HepG2 (cell line): ENCODE results near the gene DOCK4. TPM values are rescaled to one million over a fixed set of nuclear protein-coding genes. Genes with fewer than 3 reads are reported as not detected.

Experiments
- ATAC-seq: fragments of 200-7000 bp; cut with Tn5 transposase; 3 replicates; pipeline ENCODE4 v1.9.1; 2020; ENCODE audit warnings: mild to moderate bottlenecking, moderate library complexity
- BruUV-seq: library from RNA; stranded (reverse); fragments of 400-500 nt; replicated peaks from 2 replicates; lab custom pipeline; 2021; lab: Mats Ljungman, UMichigan
- CTCF ChIA-PET: fragments of 300-600 bp; formaldehyde crosslinking; extraction: SDS; loops from one replicate; lab custom pipeline; 2021; ENCODE audit warnings: low total read pairs, inconsistent platforms, low intra/inter-chr PET ratio; lab: Yijun Ruan, JAX
- POLR2A ChIA-PET: fragments of 350-600 bp; sonication (Branson Sonifier 250); formaldehyde crosslinking; loops from one replicate; lab custom pipeline; 2020; ENCODE audit warnings: antibody characterized with exemption, inconsistent platforms; lab: Yijun Ruan, JAX
- DNase-seq: peaks from one replicate; pipeline ENCODE4 v3.0.0-alpha.2; 2015; ENCODE audit warnings: low spot score
- FAIRE-seq: peaks from 3 replicates; lab custom pipeline; 2011; peaks lifted over from hg19 to GRCh38; lab: Jason Lieb, UNC
- H2AFZ ChIP-seq: one replicate; pipeline ENCODE4 v1.6.1; 2011; ENCODE audit warnings: low read length, inconsistent platforms
- H3K27ac ChIP-seq: fragments of 300-600 bp; 3 replicates; pipeline ENCODE4 v1.8.0; 2011; ENCODE audit warnings: mixed run types, mild to moderate bottlenecking, mixed read lengths, low read length, inconsistent platforms; ENCODE audit not compliant: insufficient read depth; ENCODE audit errors: extremely low read length
- H3K27me3 ChIP-seq, 2 experiments: fragments of 200-600 bp in 1 of 2; 2 replicates in 1 of 2; 3 replicates in 1 of 2; pipeline versions ENCODE4 v1.6.0 to v1.8.0; 2011; ENCODE audit warnings: low read length in 2 of 2, mild to moderate bottlenecking in 2 of 2, moderate library complexity in 2 of 2, inconsistent platforms in 1 of 2; ENCODE audit not compliant: insufficient read depth in 2 of 2, control insufficient read depth in 1 of 2
- H3K36me3 ChIP-seq, 2 experiments: fragments of 200-600 bp in 1 of 2; replicated peaks in 1 of 2; 2 replicates in 1 of 2; 3 replicates in 1 of 2; pipeline versions ENCODE4 v1.5.1 to v1.8.0; 2011; ENCODE audit warnings: low read length in 2 of 2, inconsistent platforms in 1 of 2; ENCODE audit not compliant: insufficient read depth in 2 of 2, control insufficient read depth in 1 of 2
- H3K4me1 ChIP-seq: 2 replicates; pipeline ENCODE4 v1.5.1; 2012; ENCODE audit warnings: low read length, inconsistent platforms; ENCODE audit not compliant: insufficient read depth
- H3K4me2 ChIP-seq: 2 replicates; pipeline ENCODE4 v1.6.0; 2011; ENCODE audit warnings: low read depth, low read length, inconsistent platforms
- H3K4me3 ChIP-seq, 3 experiments: fragments of 200-600 bp in 1 of 3; sonication (generic), shearing (Covaris generic) in 1 of 3; replicated peaks in 1 of 3; 2 replicates each; pipeline ENCODE4 v1.5.1; 2011 to 2016; ENCODE audit warnings: low read length in 3 of 3, inconsistent platforms in 2 of 3, low read depth in 2 of 3, mild to moderate bottlenecking in 2 of 3, control low read depth in 1 of 3, mixed read lengths in 1 of 3; ENCODE audit not compliant: insufficient read depth in 1 of 3
- H3K79me2 ChIP-seq: one replicate; pipeline ENCODE4 v1.6.1; 2011; ENCODE audit warnings: low read length, inconsistent platforms; ENCODE audit not compliant: insufficient read depth
- H3K9ac ChIP-seq: 2 replicates; pipeline ENCODE4 v1.6.0; 2011; ENCODE audit warnings: mild to moderate bottlenecking, low read depth, low read length, inconsistent platforms; ENCODE audit not compliant: insufficient read depth
- H3K9me3 ChIP-seq: 2 replicates; pipeline ENCODE4 v1.5.1; 2012; ENCODE audit warnings: mild to moderate bottlenecking, low read length
- H4K20me1 ChIP-seq: 2 replicates; pipeline ENCODE4 v1.6.0; 2011; ENCODE audit warnings: inconsistent platforms, mild to moderate bottlenecking, low read length, moderate library complexity; ENCODE audit not compliant: insufficient read depth
- HOXA3 ChIP-seq: sonication (generic); formaldehyde crosslinking; IDR thresholded peaks from 2 replicates; pipeline ENCODE4 v1.5.0; 2020; ENCODE audit warnings: missing genetic modification reagents
- MAFK ChIP-seq, 2 experiments: IDR thresholded peaks in 1 of 2; conservative IDR thresholded peaks in 1 of 2; 2 replicates each; pipeline ENCODE4 v1.6.1; 2011; ENCODE audit warnings: improper control_type of control experiment in 2 of 2, low read length in 2 of 2
- RELA ChIP-seq: sonication (generic); formaldehyde crosslinking; IDR thresholded peaks from 2 replicates; pipeline ENCODE4 v1.4.0; 2020; ENCODE audit warnings: missing genetic modification reagents
- ZNF550 ChIP-seq: sonication (generic); formaldehyde crosslinking; IDR thresholded peaks from 2 replicates; pipeline ENCODE4 v1.4.0; 2020; ENCODE audit warnings: mild to moderate bottlenecking, missing genetic modification reagents, borderline replicate concordance
- ZNF781 ChIP-seq: sonication (generic); formaldehyde crosslinking; IDR thresholded peaks from 2 replicates; pipeline ENCODE4 v1.5.1; 2020; ENCODE audit warnings: borderline replicate concordance, mild to moderate bottlenecking, missing genetic modification reagents; ENCODE audit errors: not compliant biosample characterization
- ZXDC ChIP-seq: sonication (generic); formaldehyde crosslinking; IDR thresholded peaks from 2 replicates; pipeline ENCODE4 v1.5.0; 2020; ENCODE audit warnings: mild to moderate bottlenecking, missing genetic modification reagents
- WGBS: methylation state at CpG from one replicate; pipeline ENCODE4 v1.1.6; 2017; ENCODE audit warnings: low lambda C conversion rate; 5-methylcytosine and 5-hydroxymethylcytosine counted together
- in situ Hi-C: cut with HindIII; loops from 2 replicates; pipeline ENCODE4 v1.10.0; 2017; ENCODE audit warnings: low pct_unique_long_range_greater_than_20kb; ENCODE audit not compliant: extremely low pct_ligation_motif_present
- intact Hi-C: fragments of 100-400 bp; cut with micrococcal nuclease; formaldehyde crosslinking; loops from one replicate; pipeline ENCODE4 v1.10.0; 2022; ENCODE audit not compliant: unreplicated experiment
- polyA plus RNA-seq, 8 experiments: library from polyadenylated mRNA; depleted of rRNA in 3 of 8; stranded (reverse) in 7 of 8; unstranded in 1 of 8; fragments of >200 nt; fragmentation: Illumina TruSeq in 4 of 8; extraction: Trizol in 4 of 8; gene quantifications; 2 replicates each; pipeline versions ENCODE4 v1.2.1 to v1.2.3, GENCODE V29; 2011 to 2016; ENCODE audit warnings: low read depth in 4 of 8, missing spikeins in 1 of 8, mixed read lengths in 1 of 8; ENCODE audit not compliant: insufficient read depth in 1 of 8
- total RNA-seq, 5 experiments: library from RNA; depleted of rRNA; stranded (reverse); fragments of >200 nt; fragmentation: Illumina TruSeq; extraction: Trizol; gene quantifications; 2 replicates each; pipeline ENCODE4 v1.2.3, GENCODE V29; 2016; ENCODE audit warnings: low read depth in 1 of 5

Gene DOCK4
- total and polyA plus RNA-seq, 2 of the 13 experiments (the other 11 are each of a cell fraction or from before 2014, with no cell fraction given), result 13.5 to 17.4 TPM

GRCh38 chr7:112056409-112056808 is 149.8 kb downstream of the DOCK4 start (continued):
- no peak for TF ChIP-seq ZNF550 (CRISPR knock-in tag)
- no peak for TF ChIP-seq ZNF781 (CRISPR knock-in tag)
- no peak for TF ChIP-seq ZXDC (CRISPR knock-in tag)
- peak; percentile 98 for TF ChIP-seq RELA (CRISPR knock-in tag)

- no peaks in the 10 kb centered on the region for H4K20me1 ChIP-seq
- intact Hi-C loops, result no loop called here
- H3K9me3 ChIP-seq, result no peaks in the 10 kb centered on the region
- in situ Hi-C loops, result no loop called here
- no TSS peak for BruUV-seq
- H3K4me3 ChIP-seq, result no peak overlapping the region
- H3K36me3 ChIP-seq, result no peaks in the 10 kb centered on the region
- FAIRE-seq, result no peak
- H3K27me3 ChIP-seq, result no peaks in the 10 kb centered on the region
- no peak overlapping the region for H3K27ac ChIP-seq
- POLR2A ChIA-PET, result no interaction called here
- no peak for DNase-seq
- 96% methylated on average over 5 of the region's 5 CpGs for WGBS
- H3K4me1 ChIP-seq, result peaks cover 49% of the 10 kb centered on the region
- CTCF ChIA-PET, result no interaction called here
- no peak for ATAC-seq
- H2AFZ ChIP-seq, result no peak overlapping the region
- no peak overlapping the region for H3K9ac ChIP-seq
- H3K4me2 ChIP-seq, result no peak overlapping the region
- TF ChIP-seq MAFK (conservative IDR thresholded peaks at IDR 0.05 in 1 of 2, IDR thresholded peaks at IDR 0.05 in 1 of 2; ENCODE audit: low read length in 2 of 2) (0 out of 4 replicates have a peak, but pooled peaks of 1 of the 2 experiments have one; percentile 5), HOXA3 (CRISPR knock-in tag) (no peak)
- H3K79me2 ChIP-seq, result peaks cover 25% of the 10 kb centered on the region
Observed at GRCh38 chr7:112053737-112054069, 152.5 kb downstream of the DOCK4 start.
